SU-DHL-6 (cell line): ENCODE measurements around the gene NRG4.

ENCODE experiments used
- H2AFZ ChIP-seq: fragments of 200-600 bp; sonication (generic); 2 replicates; pipeline ENCODE4 v1.6.1; 2014; ENCODE audit warnings: low read depth, mild to moderate bottlenecking, moderate library complexity, mixed read lengths, antibody characterized with exemption, low read length; ENCODE audit not compliant: severe bottlenecking
- H3F3A ChIP-seq: fragments of 200-600 bp; shearing (Covaris generic); 2 replicates; pipeline ENCODE4 v1.6.0; 2016; ENCODE audit warnings: antibody characterized with exemption, mild to moderate bottlenecking; ENCODE audit not compliant: insufficient read depth
- H3K27ac ChIP-seq: fragments of 200-600 bp; sonication (generic); 2 replicates; pipeline ENCODE4 v1.5.1; 2016; ENCODE audit warnings: low read depth, mild to moderate bottlenecking, low read length, moderate library complexity, mixed read lengths
- H3K27me3 ChIP-seq: fragments of 200-600 bp; sonication (generic), shearing (Covaris generic); 2 replicates; pipeline ENCODE4 v1.6.0; 2014; ENCODE audit warnings: mild to moderate bottlenecking, low read length
- H3K36me3 ChIP-seq: fragments of 200-600 bp; sonication (generic); 2 replicates; pipeline ENCODE4 v1.6.1; 2014; ENCODE audit warnings: mild to moderate bottlenecking, low read length, mixed read lengths
- H3K4me2 ChIP-seq: fragments of 300-600, 200-600 bp; shearing (Covaris generic), sonication (generic); 2 replicates; pipeline ENCODE4 v1.6.0; 2014; ENCODE audit warnings: low read length, low read depth, mild to moderate bottlenecking; ENCODE audit not compliant: poor library complexity, severe bottlenecking
- H3K4me3 ChIP-seq: fragments of 200-600 bp; sonication (generic); 2 replicates; pipeline ENCODE4 v1.5.1; 2014; ENCODE audit warnings: antibody characterized with exemption, low read length, mild to moderate bottlenecking, mixed read lengths; ENCODE audit not compliant: insufficient read depth, poor library complexity, severe bottlenecking
- H3K79me2 ChIP-seq: fragments of 200-600 bp; sonication (generic); 2 replicates; pipeline ENCODE4 v1.6.1; 2014; ENCODE audit warnings: mild to moderate bottlenecking, low read length, moderate library complexity; ENCODE audit not compliant: insufficient read depth
- H3K9ac ChIP-seq: fragments of 200-600 bp; sonication (generic); 2 replicates; pipeline ENCODE4 v1.7.0; 2014; ENCODE audit warnings: mild to moderate bottlenecking, low read length
- H3K9me2 ChIP-seq: fragments of 200-600 bp; sonication (generic); replicated peaks from 2 replicates; pipeline ENCODE4 v1.6.1; 2014; ENCODE audit warnings: low read length; ENCODE audit not compliant: insufficient read depth
- H3K9me3 ChIP-seq: fragments of 200-600 bp; sonication (generic); 2 replicates; pipeline ENCODE4 v1.6.1; 2014; ENCODE audit warnings: low read length, mixed read lengths; ENCODE audit not compliant: insufficient read depth
- H4K20me1 ChIP-seq: fragments of 200-600 bp; sonication (generic); 2 replicates; pipeline ENCODE4 v1.6.1; 2014; ENCODE audit warnings: low read depth, mild to moderate bottlenecking, antibody characterized with exemption, low read length, moderate library complexity, mixed read lengths
- EZH2phosphoT487 ChIP-seq: fragments of 200-600 bp; sonication (generic), shearing (Covaris generic); conservative IDR thresholded peaks from 2 replicates; pipeline ENCODE4 v1.6.1; 2018; ENCODE audit warnings: mild to moderate bottlenecking, antibody characterized with exemption, low read length, moderate library complexity, mixed read lengths
- TF ChIP-seq, protein P1 (sequence below): fragments of 200-600 bp; sonication (generic); IDR thresholded peaks from one replicate; pipeline ENCODE4 v1.5.1; 2017; ENCODE audit warnings: antibody characterized with exemption, mild to moderate bottlenecking, low read length, moderate library complexity; ENCODE audit not compliant: insufficient read depth, poor library complexity, severe bottlenecking

The NRG4 gene

DNA sequence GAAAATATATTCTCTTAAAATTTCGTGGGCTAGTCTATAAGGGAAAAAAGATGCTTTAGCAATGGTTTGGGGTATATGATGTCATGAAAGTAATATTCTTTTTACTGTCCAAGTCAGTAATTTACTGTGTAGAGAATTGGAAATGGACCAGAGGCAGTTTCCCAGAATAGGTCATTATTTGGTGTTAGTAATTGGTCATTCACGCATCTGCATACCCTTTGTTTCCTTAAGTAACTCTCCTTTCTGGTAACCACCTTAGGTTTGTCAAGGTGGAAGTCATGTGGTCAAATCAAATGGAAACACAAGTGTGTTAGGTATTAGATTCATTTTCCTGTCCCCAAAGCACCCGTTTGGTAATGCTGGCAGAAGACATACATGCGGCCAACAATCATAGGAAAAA lies 84.6 kb downstream of the NRG4 start:
- Histone ChIP-seq H2AFZ (no peak overlapping the region), H3K9me2 (no peaks in the 10 kb centered on the region), H3K9ac (no peak overlapping the region), H3K4me2 (no peak overlapping the region), H4K20me1 (no peaks in the 10 kb centered on the region), H3K27me3 (no peaks in the 10 kb centered on the region), H3K9me3 (no peaks in the 10 kb centered on the region), H3K79me2 (0 out of 2 replicates have a peak, but pooled peaks cover 15% of the 10 kb centered on the region), H3K27ac (no peak overlapping the region), H3K4me3 (no peak overlapping the region), H3K36me3 (peaks cover 13% of the 10 kb centered on the region; the same call in 1 of the 2 replicates), H3F3A (no peaks in the 10 kb centered on the region)
- TF ChIP-seq, protein P1, sequence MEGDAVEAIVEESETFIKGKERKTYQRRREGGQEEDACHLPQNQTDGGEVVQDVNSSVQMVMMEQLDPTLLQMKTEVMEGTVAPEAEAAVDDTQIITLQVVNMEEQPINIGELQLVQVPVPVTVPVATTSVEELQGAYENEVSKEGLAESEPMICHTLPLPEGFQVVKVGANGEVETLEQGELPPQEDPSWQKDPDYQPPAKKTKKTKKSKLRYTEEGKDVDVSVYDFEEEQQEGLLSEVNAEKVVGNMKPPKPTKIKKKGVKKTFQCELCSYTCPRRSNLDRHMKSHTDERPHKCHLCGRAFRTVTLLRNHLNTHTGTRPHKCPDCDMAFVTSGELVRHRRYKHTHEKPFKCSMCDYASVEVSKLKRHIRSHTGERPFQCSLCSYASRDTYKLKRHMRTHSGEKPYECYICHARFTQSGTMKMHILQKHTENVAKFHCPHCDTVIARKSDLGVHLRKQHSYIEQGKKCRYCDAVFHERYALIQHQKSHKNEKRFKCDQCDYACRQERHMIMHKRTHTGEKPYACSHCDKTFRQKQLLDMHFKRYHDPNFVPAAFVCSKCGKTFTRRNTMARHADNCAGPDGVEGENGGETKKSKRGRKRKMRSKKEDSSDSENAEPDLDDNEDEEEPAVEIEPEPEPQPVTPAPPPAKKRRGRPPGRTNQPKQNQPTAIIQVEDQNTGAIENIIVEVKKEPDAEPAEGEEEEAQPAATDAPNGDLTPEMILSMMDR = no peak
- TF ChIP-seq EZH2phosphoT487 = no peak

DNA sequence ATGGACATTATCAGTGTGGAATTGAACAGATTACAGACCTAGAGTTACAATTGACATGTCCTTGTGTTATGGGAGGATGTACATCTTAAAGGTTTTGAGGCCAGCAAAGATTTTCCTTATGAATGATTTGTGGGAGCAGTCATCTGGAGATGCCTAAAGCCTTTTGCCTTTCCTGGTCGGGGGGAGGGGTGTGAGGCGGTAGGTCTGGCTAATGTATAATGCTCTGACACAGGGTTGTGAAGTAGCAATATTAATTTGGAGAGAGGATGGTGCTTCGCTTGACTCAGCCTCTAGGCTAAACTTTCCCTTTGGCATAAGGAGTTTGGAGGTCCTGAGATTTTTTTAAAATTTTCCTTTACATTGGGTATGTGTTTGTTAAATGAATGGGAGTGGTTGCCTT lies 85.3 kb downstream of the NRG4 start:
- Histone ChIP-seq H3K9me3 (no peaks in the 10 kb centered on the region), H3K79me2 (0 out of 2 replicates have a peak, but pooled peaks cover 19% of the 10 kb centered on the region), H2AFZ (no peak overlapping the region), H3K4me2 (no peak overlapping the region), H3K27ac (no peak overlapping the region), H3K27me3 (no peaks in the 10 kb centered on the region), H3K9ac (no peak overlapping the region), H3K9me2 (no peaks in the 10 kb centered on the region), H3F3A (no peaks in the 10 kb centered on the region), H3K36me3 (peaks cover 9% of the 10 kb centered on the region; the same call in 1 of the 2 replicates), H3K4me3 (no peak overlapping the region), H4K20me1 (no peaks in the 10 kb centered on the region)
- no peak for TF ChIP-seq EZH2phosphoT487
- TF ChIP-seq, protein P1 = no peak

DNA sequence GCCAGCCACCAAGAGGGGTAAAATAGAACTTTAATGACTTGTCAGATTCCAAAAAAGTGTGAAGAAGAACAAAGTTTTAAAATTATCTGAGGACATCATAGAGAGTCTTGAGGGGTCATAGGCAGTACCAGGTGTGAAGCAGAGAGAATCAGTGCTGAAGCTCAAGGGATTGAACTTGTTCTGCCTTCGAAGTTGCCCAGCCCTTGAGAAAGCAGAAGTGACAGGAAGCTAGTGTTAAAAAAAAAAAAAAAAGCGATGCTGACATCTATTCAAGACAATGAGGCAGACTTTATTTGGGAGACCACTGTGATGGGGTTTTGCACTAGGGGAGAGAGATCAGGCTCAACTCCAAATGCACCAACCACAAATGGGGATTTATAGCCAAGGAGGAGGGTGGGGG lies 86.8 kb downstream of the NRG4 start:
- Histone ChIP-seq H3K27ac (no peak overlapping the region), H3K9me2 (no peaks in the 10 kb centered on the region), H3F3A (no peaks in the 10 kb centered on the region), H3K36me3 (0 out of 2 replicates have a peak, but pooled peaks cover 4% of the 10 kb centered on the region), H3K9me3 (no peaks in the 10 kb centered on the region), H3K4me2 (no peak overlapping the region), H3K27me3 (no peaks in the 10 kb centered on the region), H4K20me1 (no peaks in the 10 kb centered on the region), H3K9ac (no peak overlapping the region), H3K79me2 (0 out of 2 replicates have a peak, but pooled peaks cover 19% of the 10 kb centered on the region), H2AFZ (no peak overlapping the region), H3K4me3 (no peak overlapping the region)
- TF ChIP-seq, protein P1 = no peak
- no peak for TF ChIP-seq EZH2phosphoT487
